Measurements from ENCODE around the gene ULBP2. TPM values are rescaled to one million over a fixed set of nuclear protein-coding genes. Genes with fewer than 3 reads are reported as not detected.
"Not testable (repeated sequence)": the region's sequence is repeated elsewhere in the genome, so short reads cannot be mapped to it uniquely, and the experiment has no call there.

ULBP2 gene
- polyA plus RNA-seq, 1 donor, result 0.09 TPM

DNA sequence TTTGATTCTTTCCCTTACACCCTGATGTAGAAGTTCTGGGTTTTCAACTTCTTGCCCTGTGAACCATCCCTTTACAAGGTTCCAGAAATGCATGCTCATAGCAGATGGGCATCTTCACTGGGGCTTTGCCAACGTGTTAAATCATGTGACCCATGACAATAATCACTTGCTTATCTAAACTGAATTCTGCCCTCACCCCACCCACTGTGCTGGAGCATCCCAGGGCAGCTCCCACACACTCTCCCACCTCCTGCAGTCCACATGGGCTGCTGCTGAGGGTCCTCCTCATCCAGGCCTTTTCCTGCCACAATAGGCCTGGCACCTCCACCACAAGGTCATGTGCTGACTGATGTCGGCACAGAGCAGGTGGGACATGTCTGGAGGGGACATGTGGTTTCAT, 26.2 kb downstream of the ULBP2 start:
- H3K9me3 ChIP-seq (ENCODE audit: control insufficient read depth, low read depth, low read length); DNase-seq; H3K27ac ChIP-seq (ENCODE audit: low read length); H3K4me3 ChIP-seq (ENCODE audit: low read length); H3K36me3 ChIP-seq (ENCODE audit: control insufficient read depth, insufficient read depth, low read length): not testable (repeated sequence)
- Histone ChIP-seq H3K4me1 (ENCODE audit: control insufficient read depth, insufficient read depth, low read length) (peaks cover 14% of the 10 kb centered on the region), H3K27me3 (ENCODE audit: control insufficient read depth, insufficient read depth, low read length) (peaks cover 91% of the 10 kb centered on the region)
- WGBS (ENCODE audit: insufficient coverage, low lambda C conversion rate), result no CpG with 5 or more reads among the region's 2 CpGs

DNA sequence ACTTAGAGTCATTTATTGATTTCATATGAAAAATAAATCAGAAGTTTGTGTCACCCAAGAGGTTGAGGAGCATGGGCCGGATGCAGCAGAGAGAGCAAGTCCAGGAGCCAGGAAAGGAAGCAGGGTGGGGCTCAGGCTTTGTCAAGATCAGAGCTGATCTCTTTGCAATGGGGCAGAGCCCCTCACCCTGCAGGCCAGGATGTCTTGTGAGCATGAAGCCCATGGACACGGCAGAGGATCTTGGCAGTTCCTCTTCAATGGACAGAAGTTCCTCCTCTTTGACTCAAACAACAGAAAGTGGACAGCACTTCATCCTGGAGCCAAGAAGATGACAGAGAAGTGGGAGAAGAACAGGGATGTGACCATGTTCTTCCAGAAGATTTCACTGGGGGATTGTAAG, 27.1 kb downstream of the ULBP2 start:
- WGBS (ENCODE audit: insufficient coverage, low lambda C conversion rate), result no CpG with 5 or more reads among the region's 2 CpGs
- H3K27ac ChIP-seq (ENCODE audit: low read length); H3K9me3 ChIP-seq (ENCODE audit: control insufficient read depth, low read depth, low read length); DNase-seq; H3K4me3 ChIP-seq (ENCODE audit: low read length); H3K36me3 ChIP-seq (ENCODE audit: control insufficient read depth, insufficient read depth, low read length): not testable (repeated sequence)
- H3K27me3 ChIP-seq (ENCODE audit: control insufficient read depth, insufficient read depth, low read length), result peaks cover 90% of the 10 kb centered on the region
- peaks cover 14% of the 10 kb centered on the region for H3K4me1 ChIP-seq (ENCODE audit: control insufficient read depth, insufficient read depth, low read length)

DNA sequence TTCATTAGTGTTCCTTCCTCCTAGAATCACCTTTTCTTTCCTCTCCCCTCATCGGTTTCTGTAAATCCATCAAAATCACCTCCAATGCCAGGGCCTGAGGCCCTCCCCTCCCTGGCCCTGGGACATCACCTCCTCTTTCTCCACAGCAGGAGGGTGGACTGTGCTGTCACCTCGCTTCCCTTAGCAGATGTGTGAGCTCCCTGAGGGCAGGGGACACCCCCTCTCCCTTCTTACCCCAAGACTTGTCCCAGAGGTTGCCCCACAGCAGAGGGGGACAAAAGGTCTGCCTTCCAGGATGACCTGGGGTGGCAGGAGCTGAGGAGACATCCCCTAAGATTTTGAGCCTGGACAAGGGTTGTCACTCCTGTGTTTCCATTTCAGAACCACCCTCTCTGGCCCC, 27.8 kb downstream of the ULBP2 start:
- no CpG with 5 or more reads among the region's 2 CpGs for WGBS (ENCODE audit: insufficient coverage, low lambda C conversion rate)
- Histone ChIP-seq H3K9me3 (ENCODE audit: control insufficient read depth, low read depth, low read length) (no peaks in the 10 kb centered on the region), H3K4me3 (ENCODE audit: low read length) (no peak overlapping the region), H3K36me3 (ENCODE audit: control insufficient read depth, insufficient read depth, low read length) (no peaks in the 10 kb centered on the region), H3K27me3 (ENCODE audit: control insufficient read depth, insufficient read depth, low read length) (peaks cover 90% of the 10 kb centered on the region), H3K4me1 (ENCODE audit: control insufficient read depth, insufficient read depth, low read length) (peaks cover 7% of the 10 kb centered on the region), H3K27ac (ENCODE audit: low read length) (no peak overlapping the region)
- no peak for DNase-seq

DNA sequence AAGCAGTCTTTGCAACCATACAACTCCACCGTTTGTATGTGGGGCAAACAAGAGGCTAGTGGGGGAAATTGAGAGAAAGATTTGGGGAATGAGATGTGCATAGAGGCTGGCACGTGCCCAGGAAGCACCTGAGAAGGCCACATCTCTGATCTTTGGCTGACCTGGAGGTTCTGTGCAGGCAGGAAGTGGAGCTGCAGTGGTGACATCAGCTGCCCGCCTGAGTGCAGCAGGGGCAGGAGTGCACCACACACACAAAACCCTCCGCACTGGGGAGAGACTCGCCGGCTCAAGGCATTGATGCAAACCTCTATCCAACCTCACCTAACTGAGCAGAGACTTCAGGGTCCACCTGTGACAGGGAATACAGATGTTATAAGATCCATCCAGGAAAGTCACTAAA, 32.6 kb downstream of the ULBP2 start:
- not testable (repeated sequence) for H3K27ac ChIP-seq (ENCODE audit: low read length); H3K4me3 ChIP-seq (ENCODE audit: low read length); H3K36me3 ChIP-seq (ENCODE audit: control insufficient read depth, insufficient read depth, low read length); H3K9me3 ChIP-seq (ENCODE audit: control insufficient read depth, low read depth, low read length); DNase-seq; H3K4me1 ChIP-seq (ENCODE audit: control insufficient read depth, insufficient read depth, low read length)
- 60% methylated on average over 1 of the region's 6 CpGs for WGBS (ENCODE audit: insufficient coverage, low lambda C conversion rate)
- peaks cover 87% of the 10 kb centered on the region for H3K27me3 ChIP-seq (ENCODE audit: control insufficient read depth, insufficient read depth, low read length)

DNA sequence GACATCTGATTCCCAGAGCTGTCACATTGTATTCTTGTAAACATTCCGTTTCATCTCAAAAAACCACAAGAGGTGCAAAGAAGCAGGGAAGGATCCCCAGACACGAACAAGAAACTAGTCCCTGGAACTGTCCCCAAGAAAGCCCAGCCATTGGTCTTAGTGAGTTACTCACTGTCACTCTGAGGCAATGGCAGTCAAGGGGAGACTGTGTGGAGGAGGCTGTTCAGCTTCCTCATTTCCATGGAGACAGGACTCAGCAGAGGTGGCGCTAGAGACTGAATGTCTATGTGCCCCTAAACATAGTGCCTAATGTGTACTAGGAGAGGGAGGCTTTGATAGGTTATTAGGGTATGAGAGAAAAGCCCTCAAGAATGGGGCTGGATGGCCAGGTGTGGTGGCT, 33.0 kb downstream of the ULBP2 start:
- Histone ChIP-seq H3K27ac (ENCODE audit: low read length) (no peak overlapping the region), H3K9me3 (ENCODE audit: control insufficient read depth, low read depth, low read length) (no peaks in the 10 kb centered on the region), H3K27me3 (ENCODE audit: control insufficient read depth, insufficient read depth, low read length) (peaks cover 85% of the 10 kb centered on the region), H3K4me3 (ENCODE audit: low read length) (no peak overlapping the region), H3K4me1 (ENCODE audit: control insufficient read depth, insufficient read depth, low read length) (no peaks in the 10 kb centered on the region), H3K36me3 (ENCODE audit: control insufficient read depth, insufficient read depth, low read length) (no peaks in the 10 kb centered on the region)
- DNase-seq, result no peak
- WGBS (ENCODE audit: insufficient coverage, low lambda C conversion rate), result 80% methylated on average over 1 of the region's 3 CpGs

DNA sequence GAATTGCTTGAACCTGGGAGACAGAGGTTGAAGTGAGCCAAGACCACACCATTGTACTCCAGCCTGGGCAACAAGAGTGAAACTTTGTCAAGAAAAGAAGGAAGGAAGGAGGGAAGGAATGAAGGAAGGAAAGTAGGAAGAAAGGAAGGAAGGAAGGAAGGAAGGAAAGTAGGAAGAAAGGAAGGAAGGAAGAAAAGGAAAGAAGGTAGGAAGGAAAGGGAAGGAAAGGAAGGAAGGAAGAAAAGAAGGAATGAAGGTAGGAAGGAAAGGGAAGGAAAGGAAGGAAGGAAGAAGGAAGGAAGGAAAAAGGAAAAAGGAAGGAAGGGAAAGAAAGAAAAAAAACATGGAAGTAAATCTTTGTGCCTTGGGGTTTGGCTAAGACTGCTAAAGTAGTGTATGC, 33.6 kb downstream of the ULBP2 start:
- Histone ChIP-seq H3K4me3 (ENCODE audit: low read length) (no peak overlapping the region), H3K27me3 (ENCODE audit: control insufficient read depth, insufficient read depth, low read length) (peaks cover 83% of the 10 kb centered on the region), H3K9me3 (ENCODE audit: control insufficient read depth, low read depth, low read length) (no peaks in the 10 kb centered on the region), H3K27ac (ENCODE audit: low read length) (no peak overlapping the region), H3K4me1 (ENCODE audit: control insufficient read depth, insufficient read depth, low read length) (no peaks in the 10 kb centered on the region), H3K36me3 (ENCODE audit: control insufficient read depth, insufficient read depth, low read length) (no peaks in the 10 kb centered on the region)
- DNase-seq, result no peak

DNA sequence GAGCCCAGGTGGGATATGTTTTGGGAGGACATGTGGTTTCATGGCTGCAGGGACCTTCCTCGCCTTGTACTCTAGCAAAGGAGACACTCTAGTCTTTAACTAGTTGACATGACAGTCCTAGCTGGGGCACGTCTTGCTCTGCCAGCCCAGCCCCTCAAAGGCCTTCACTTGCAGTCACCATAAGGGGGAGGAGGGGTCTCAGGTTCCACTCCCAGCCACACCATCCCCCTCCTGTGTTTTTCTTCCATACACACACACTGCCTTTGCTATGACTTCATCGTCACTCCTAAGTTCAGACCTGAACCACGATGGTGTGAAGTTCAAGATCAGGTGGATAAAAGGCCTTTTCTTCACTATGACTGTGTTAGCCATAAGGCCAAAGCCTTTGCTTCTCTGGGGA, 35.4 kb downstream of the ULBP2 start:
- H3K27me3 ChIP-seq (ENCODE audit: control insufficient read depth, insufficient read depth, low read length), result peaks cover 86% of the 10 kb centered on the region
- H3K4me1 ChIP-seq (ENCODE audit: control insufficient read depth, insufficient read depth, low read length), result no peaks in the 10 kb centered on the region
- no peaks in the 10 kb centered on the region for H3K36me3 ChIP-seq (ENCODE audit: control insufficient read depth, insufficient read depth, low read length)
- H3K27ac ChIP-seq (ENCODE audit: low read length), result no peak overlapping the region
- no peak for DNase-seq
- WGBS (ENCODE audit: insufficient coverage, low lambda C conversion rate), result no CpG with 5 or more reads among the region's 4 CpGs
- H3K4me3 ChIP-seq (ENCODE audit: low read length), result no peak overlapping the region
- no peaks in the 10 kb centered on the region for H3K9me3 ChIP-seq (ENCODE audit: control insufficient read depth, low read depth, low read length)

DNA sequence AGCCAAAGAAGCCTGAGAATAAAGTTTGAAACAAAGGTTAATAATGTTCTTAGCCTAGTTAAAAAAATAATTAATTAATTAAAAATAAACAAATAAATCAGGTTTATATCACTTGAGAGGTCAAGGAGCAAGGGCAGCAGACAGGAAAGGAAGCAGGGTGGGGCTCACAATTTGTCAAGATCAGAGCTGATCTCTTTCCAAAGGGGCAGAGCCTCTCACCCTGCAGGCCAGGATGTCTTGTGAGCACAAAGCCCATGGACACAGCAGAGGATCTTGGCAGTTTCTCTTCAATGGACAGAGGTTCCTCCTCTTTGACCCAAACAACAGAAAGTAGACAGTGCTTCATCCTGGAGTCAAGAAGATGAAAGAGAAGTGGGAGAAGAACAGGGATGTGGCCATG, 36.8 kb downstream of the ULBP2 start:
- H3K27ac ChIP-seq (ENCODE audit: low read length), result no peak overlapping the region
- peaks cover 88% of the 10 kb centered on the region for H3K27me3 ChIP-seq (ENCODE audit: control insufficient read depth, insufficient read depth, low read length)
- H3K4me1 ChIP-seq (ENCODE audit: control insufficient read depth, insufficient read depth, low read length), result no peaks in the 10 kb centered on the region
- H3K4me3 ChIP-seq (ENCODE audit: low read length), result no peak overlapping the region
- no peaks in the 10 kb centered on the region for H3K36me3 ChIP-seq (ENCODE audit: control insufficient read depth, insufficient read depth, low read length)
- no peak for DNase-seq
- H3K9me3 ChIP-seq (ENCODE audit: control insufficient read depth, low read depth, low read length), result no peaks in the 10 kb centered on the region

DNA sequence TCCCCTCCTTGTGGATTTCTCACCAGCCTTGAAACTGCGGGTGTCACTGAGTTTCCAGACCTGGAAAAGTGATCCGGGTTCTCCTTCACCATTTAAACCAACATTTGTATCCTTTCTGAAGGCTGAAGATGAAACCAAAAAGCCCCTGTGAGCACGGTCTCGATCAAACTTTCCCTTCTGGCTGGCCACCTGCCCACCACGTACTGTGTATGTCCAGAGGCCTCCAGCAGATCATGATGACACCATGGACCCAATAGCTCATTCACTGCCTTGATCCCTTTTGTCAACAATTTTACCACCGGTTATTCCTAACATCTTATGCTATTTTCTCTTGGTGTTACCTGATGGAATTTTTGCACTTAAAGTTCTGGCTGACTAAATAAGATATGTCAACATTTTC, 37.5 kb downstream of the ULBP2 start:
- Histone ChIP-seq H3K4me3 (ENCODE audit: low read length) (no peak overlapping the region), H3K36me3 (ENCODE audit: control insufficient read depth, insufficient read depth, low read length) (no peaks in the 10 kb centered on the region), H3K9me3 (ENCODE audit: control insufficient read depth, low read depth, low read length) (no peaks in the 10 kb centered on the region), H3K27me3 (ENCODE audit: control insufficient read depth, insufficient read depth, low read length) (peaks cover 82% of the 10 kb centered on the region), H3K4me1 (ENCODE audit: control insufficient read depth, insufficient read depth, low read length) (no peaks in the 10 kb centered on the region), H3K27ac (ENCODE audit: low read length) (no peak overlapping the region)
- DNase-seq, result no peak
- no CpG with 5 or more reads among the region's 6 CpGs for WGBS (ENCODE audit: insufficient coverage, low lambda C conversion rate)

DNA sequence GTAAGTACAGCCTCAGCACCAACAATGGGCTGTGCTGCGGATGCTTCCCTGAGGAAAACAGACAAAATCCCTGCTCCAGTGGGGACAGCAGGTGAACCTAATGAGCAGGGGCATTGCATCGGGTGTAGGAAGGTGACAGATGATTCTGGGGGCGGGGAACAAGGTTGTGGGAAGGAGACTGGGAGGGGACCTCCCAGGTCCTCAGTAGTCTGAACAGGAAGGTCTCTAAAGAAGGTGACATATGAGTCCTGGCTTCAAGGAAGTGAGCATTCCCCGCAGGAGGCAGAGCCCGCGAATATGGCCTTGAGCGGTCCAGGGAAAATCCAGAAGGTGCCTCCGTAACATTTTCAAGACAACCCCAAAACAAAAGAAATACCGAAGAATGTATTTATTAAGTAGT, 41.3 kb downstream of the ULBP2 start:
- peaks cover 2% of the 10 kb centered on the region for H3K9me3 ChIP-seq (ENCODE audit: control insufficient read depth, low read depth, low read length)
- H3K27me3 ChIP-seq (ENCODE audit: control insufficient read depth, insufficient read depth, low read length), result peaks cover 85% of the 10 kb centered on the region
- H3K4me3 ChIP-seq (ENCODE audit: low read length), result no peak overlapping the region
- no peak overlapping the region for H3K27ac ChIP-seq (ENCODE audit: low read length)
- no peaks in the 10 kb centered on the region for H3K4me1 ChIP-seq (ENCODE audit: control insufficient read depth, insufficient read depth, low read length)
- 20% methylated on average over 1 of the region's 9 CpGs for WGBS (ENCODE audit: insufficient coverage, low lambda C conversion rate)
- no peak for DNase-seq
- H3K36me3 ChIP-seq (ENCODE audit: control insufficient read depth, insufficient read depth, low read length), result no peaks in the 10 kb centered on the region

DNA sequence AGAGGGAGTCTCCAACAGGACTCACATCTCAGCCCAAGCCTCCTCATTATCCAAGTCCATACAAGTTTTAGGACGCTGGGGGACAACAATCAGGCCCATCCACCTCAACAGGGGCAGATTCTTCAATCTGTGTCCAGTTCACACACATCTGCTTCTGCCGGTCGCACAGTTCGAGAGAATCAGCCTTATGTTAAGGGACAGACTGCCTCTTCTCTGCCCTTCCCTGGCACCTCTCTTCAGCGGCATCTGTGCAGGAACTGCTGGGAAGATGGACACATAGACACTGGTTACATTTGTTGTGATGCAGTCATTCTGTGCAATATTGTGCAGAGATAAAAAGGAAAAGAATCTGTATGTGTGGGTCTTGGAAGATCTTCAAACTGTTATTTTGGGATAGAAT, 43.0 kb downstream of the ULBP2 start:
- peaks cover 87% of the 10 kb centered on the region for H3K27me3 ChIP-seq (ENCODE audit: control insufficient read depth, insufficient read depth, low read length)
- WGBS (ENCODE audit: insufficient coverage, low lambda C conversion rate), result no CpG with 5 or more reads among the region's 5 CpGs
- no peak for DNase-seq

More for the DNA sequence above, 43.0 kb downstream of the ULBP2 start:
- H3K4me3 ChIP-seq (ENCODE audit: low read length), result no peak overlapping the region
- H3K27ac ChIP-seq (ENCODE audit: low read length), result no peak overlapping the region
- no peaks in the 10 kb centered on the region for H3K4me1 ChIP-seq (ENCODE audit: control insufficient read depth, insufficient read depth, low read length)
- H3K36me3 ChIP-seq (ENCODE audit: control insufficient read depth, insufficient read depth, low read length), result no peaks in the 10 kb centered on the region
- H3K9me3 ChIP-seq (ENCODE audit: control insufficient read depth, low read depth, low read length), result peaks cover 9% of the 10 kb centered on the region
